PC-9 (cell line): ENCODE results near the gene SNX33. TPM values are rescaled to one million over a fixed set of nuclear protein-coding genes. Genes with fewer than 3 reads are reported as not detected.
"Not testable (repeated sequence)": the region's sequence is repeated elsewhere in the genome, so short reads cannot be mapped to it uniquely, and the experiment has no call there.

Source experiments
- BruUV-seq: library from RNA; stranded (reverse); fragments of 400-500 nt; replicated peaks from 2 replicates; lab custom pipeline; 2021; lab: Mats Ljungman, UMichigan
- CTCF ChIA-PET: fragments of 300-600 bp; sonication (Branson Sonifier 250); formaldehyde crosslinking; loops from one replicate; lab custom pipeline; 2022; ENCODE audit warnings: antibody characterized with exemption; lab: Charles Lee
- POLR2A ChIA-PET: fragments of 300-600 bp; sonication (Branson Sonifier 250); formaldehyde crosslinking; loops from one replicate; lab custom pipeline; 2022; ENCODE audit warnings: antibody characterized with exemption; ENCODE audit not compliant: unreplicated experiment; lab: Charles Lee
- DNase-seq, 2 experiments: peaks; one replicate each; pipeline versions ENCODE4 v3.0.0 to v3.0.0-alpha.2; 2015 to 2022; ENCODE audit warnings: mixed read lengths in 1 of 2
- H2AFZ ChIP-seq: fragments of 200-600 bp; sonication (generic); 2 replicates; pipeline ENCODE4 v1.8.1; 2017; ENCODE audit warnings: antibody characterized with exemption
- H3F3A ChIP-seq: fragments of 200-600 bp; sonication (generic); 2 replicates; pipeline ENCODE4 v1.8.1; 2017; ENCODE audit warnings: antibody characterized with exemption, mild to moderate bottlenecking, low read depth; ENCODE audit not compliant: insufficient read depth
- H3K27ac ChIP-seq: fragments of 200-600 bp; sonication (generic); 2 replicates; pipeline ENCODE4 v1.6.1; 2016; ENCODE audit warnings: mixed run types
- H3K27me3 ChIP-seq: fragments of 200-600 bp; sonication (generic); 2 replicates; pipeline ENCODE4 v1.6.1; 2016; ENCODE audit warnings: low read depth, mixed run types; ENCODE audit not compliant: insufficient read depth
- H3K36me3 ChIP-seq: fragments of 200-600 bp; sonication (generic); 2 replicates; pipeline ENCODE4 v1.6.1; 2016; ENCODE audit warnings: low read depth, mixed run types
- H3K4me1 ChIP-seq: fragments of 200-600 bp; sonication (generic); replicated peaks from 2 replicates; pipeline ENCODE4 v1.6.1; 2016; ENCODE audit warnings: mixed run types; ENCODE audit not compliant: insufficient read depth
- H3K4me2 ChIP-seq: fragments of 200-600 bp; sonication (generic); 2 replicates; pipeline ENCODE4 v1.6.1; 2017; ENCODE audit warnings: mixed run types
- H3K4me3 ChIP-seq: fragments of 200-600 bp; sonication (generic); 2 replicates; pipeline ENCODE4 v1.6.1; 2016; ENCODE audit warnings: mixed run types
- H3K79me2 ChIP-seq: fragments of 200-600 bp; sonication (generic); 2 replicates; pipeline ENCODE4 v1.6.1; 2017; ENCODE audit warnings: low read depth, mixed run types
- H3K9me2 ChIP-seq: fragments of 200-600 bp; sonication (generic); 2 replicates; pipeline ENCODE4 v1.8.1; 2017; ENCODE audit warnings: mild to moderate bottlenecking; ENCODE audit not compliant: insufficient read depth
- H3K9me3 ChIP-seq: fragments of 200-600 bp; sonication (generic); 2 replicates; pipeline ENCODE4 v1.8.1; 2016; ENCODE audit warnings: low read depth; ENCODE audit not compliant: insufficient read depth
- H4K20me1 ChIP-seq: fragments of 200-600 bp; sonication (generic); 2 replicates; pipeline ENCODE4 v1.8.1; 2017; ENCODE audit not compliant: insufficient read depth
- CTCF ChIP-seq: fragments of 200-600 bp; sonication (generic); conservative IDR thresholded peaks from 2 replicates; pipeline ENCODE4 v1.6.1; 2017; ENCODE audit warnings: mixed run types, antibody characterized with exemption, mild to moderate bottlenecking, moderate library complexity
- EZH2 ChIP-seq: fragments of 200-600 bp; sonication (generic); IDR thresholded peaks from 2 replicates; pipeline ENCODE4 v1.8.0; 2017; ENCODE audit warnings: antibody characterized with exemption, low read depth
- intact Hi-C: fragments of 100-400 bp; cut with micrococcal nuclease; formaldehyde crosslinking; loops from one replicate; pipeline ENCODE4 v1.10.0; 2022; ENCODE audit not compliant: unreplicated experiment
- total RNA-seq: library from RNA; stranded (reverse); gene quantifications from 2 replicates; pipeline ENCODE4 v1.2.3, GENCODE V29; 2021

The SNX33 gene
- total RNA-seq, 1 experiment from 2014 or later = 27.8 TPM

- no peaks in the 10 kb centered on the region for H3K9me3 ChIP-seq
- no peaks in the 10 kb centered on the region for H4K20me1 ChIP-seq
- no peak overlapping the region for H2AFZ ChIP-seq
- DNase-seq = no peak
- no peaks in the 10 kb centered on the region for H3K79me2 ChIP-seq
- no peaks in the 10 kb centered on the region for H3K36me3 ChIP-seq
- BruUV-seq = no TSS peak
- no peaks in the 10 kb centered on the region for H3K9me2 ChIP-seq
- CTCF ChIA-PET = no interaction called here
- peaks cover 4% of the 10 kb centered on the region; the same call in 1 of the 2 replicates for H3F3A ChIP-seq
- TF ChIP-seq EZH2 (no peak), CTCF (no peak)
- H3K4me2 ChIP-seq = no peak overlapping the region
- no peak overlapping the region for H3K27ac ChIP-seq
- no peaks in the 10 kb centered on the region for H3K27me3 ChIP-seq
- no peak overlapping the region for H3K4me3 ChIP-seq
- peaks cover 9% of the 10 kb centered on the region for H3K4me1 ChIP-seq
- intact Hi-C loops = no loop called here
- POLR2A ChIA-PET = no interaction called here
Observed at GRCh38 chr15:75706682-75706954, 58.9 kb downstream of the SNX33 start.

GRCh38 chr15:75709458-75709857, 61.7 kb downstream of the SNX33 start:
- H3K9me3 ChIP-seq, H3K27ac ChIP-seq, H3K4me3 ChIP-seq, H3F3A ChIP-seq, DNase-seq, H3K4me2 ChIP-seq, H3K36me3 ChIP-seq, H4K20me1 ChIP-seq, intact Hi-C loops, H3K79me2 ChIP-seq, BruUV-seq, H3K27me3 ChIP-seq, H2AFZ ChIP-seq, H3K4me1 ChIP-seq, H3K9me2 ChIP-seq: not testable (repeated sequence)
- ChIA-PET POLR2A (interaction anchor here (0.5 kb wide), 1 partner anchor 177 kb away, joined by 7 read pairs; no protein-coding TSS in a partner anchor), CTCF (interaction anchor here (0.5 kb wide), 1 partner anchor 14 kb away, joined by 5 read pairs; a partner anchor contains a TSS)

GRCh38 chr15:75710874-75711273, 63.2 kb downstream of the SNX33 start:
- POLR2A ChIA-PET, H3K27ac ChIP-seq, intact Hi-C loops, H3F3A ChIP-seq, CTCF ChIA-PET, H3K9me2 ChIP-seq, DNase-seq, H3K4me2 ChIP-seq, H3K36me3 ChIP-seq, H3K27me3 ChIP-seq, H2AFZ ChIP-seq, H3K9me3 ChIP-seq, H4K20me1 ChIP-seq, H3K79me2 ChIP-seq, H3K4me1 ChIP-seq, BruUV-seq, H3K4me3 ChIP-seq: not testable (repeated sequence)

- DNase-seq, H3K4me3 ChIP-seq, H3K79me2 ChIP-seq, H4K20me1 ChIP-seq, intact Hi-C loops, H3K9me2 ChIP-seq, H3K36me3 ChIP-seq, H3F3A ChIP-seq, H2AFZ ChIP-seq, H3K27ac ChIP-seq, POLR2A ChIA-PET, H3K9me3 ChIP-seq, H3K27me3 ChIP-seq, CTCF ChIA-PET, BruUV-seq, H3K4me2 ChIP-seq: not testable (repeated sequence)
- peaks cover 11% of the 10 kb centered on the region for H3K4me1 ChIP-seq
Observed at GRCh38 chr15:75711495-75711894, 63.8 kb downstream of the SNX33 start.

Other genes starting within 250 kb of the SNX33 start
- gene SIN3A, start 196.2 kb upstream of the SNX33 start, total RNA-seq = 87.0 and 91.8 TPM in 2 replicates
- 22.4 and 24.1 TPM in 2 replicates for gene PTPN9, start 68.6 kb upstream of the SNX33 start, total RNA-seq
- 37.6 and 40.0 TPM in 2 replicates for gene SNUPN, start 22.2 kb upstream of the SNX33 start, total RNA-seq
- 45.4 and 53.0 TPM in 2 replicates for gene IMP3, start 7.7 kb upstream of the SNX33 start, total RNA-seq
- gene CSPG4, start 64.9 kb downstream of the SNX33 start, total RNA-seq = 2.4 and 2.6 TPM in 2 replicates
- gene UBE2Q2, start 195.5 kb downstream of the SNX33 start, total RNA-seq = 15.6 and 20.0 TPM in 2 replicates